H1 (cell line): ENCODE data around the gene DEPDC1. TPM values are rescaled to one million over a fixed set of nuclear protein-coding genes. Genes with fewer than 3 reads are reported as not detected.
"Not testable (repeated sequence)": the region's sequence is repeated elsewhere in the genome, so short reads cannot be mapped to it uniquely, and the experiment has no call there.

Source experiments
- CTCF ChIA-PET: fragments of 300-600 bp; sonication (Branson Sonifier 250); formaldehyde crosslinking; loops from one replicate; lab custom pipeline; 2021; ENCODE audit not compliant: partially characterized antibody; lab: Charles Lee
- POLR2A ChIA-PET: fragments of 300-600 bp; sonication (Branson Sonifier 250); formaldehyde crosslinking; loops from one replicate; lab custom pipeline; 2021; ENCODE audit warnings: inconsistent platforms; ENCODE audit not compliant: partially characterized antibody; lab: Charles Lee
- DNase-seq, 2 experiments: peaks; one replicate each; pipeline versions ENCODE4 v3.0.0 to v3.0.0-alpha.2; 2010 to 2022; ENCODE audit warnings: low spot score in 2 of 2, low read depth in 1 of 2, mixed read lengths in 1 of 2
- FAIRE-seq: peaks from 2 replicates; lab custom pipeline; 2011; peaks lifted over from hg19 to GRCh38; lab: Jason Lieb, UNC
- H2AFZ ChIP-seq: 2 replicates; pipeline ENCODE4 v1.8.1; 2012; ENCODE audit warnings: low read length, inconsistent platforms
- H2AK5ac ChIP-seq: 2 replicates; pipeline ENCODE4 v1.6.1; 2013; ENCODE audit warnings: low read depth, low read length
- H2BK120ac ChIP-seq: replicated peaks from 2 replicates; pipeline ENCODE3; 2013; ENCODE audit warnings: low read depth, low read length, inconsistent platforms
- H2BK12ac ChIP-seq: 2 replicates; pipeline ENCODE4 v1.6.1; 2013; ENCODE audit warnings: low read depth, low read length
- H2BK15ac ChIP-seq: 2 replicates; pipeline ENCODE4 v1.6.1; 2013; ENCODE audit warnings: low read length
- H2BK20ac ChIP-seq: 2 replicates; pipeline ENCODE4 v1.6.1; 2013; ENCODE audit warnings: low read length
- H2BK5ac ChIP-seq: 2 replicates; pipeline ENCODE4 v1.6.1; 2013; ENCODE audit warnings: low read depth, low read length
- H3K14ac ChIP-seq: 2 replicates; pipeline ENCODE4 v1.6.1; 2013; ENCODE audit warnings: inconsistent platforms; ENCODE audit not compliant: insufficient read length
- H3K18ac ChIP-seq: 2 replicates; pipeline ENCODE4 v1.6.1; 2013; ENCODE audit warnings: low read length; ENCODE audit errors: extremely low read depth
- H3K23ac ChIP-seq: 2 replicates; pipeline ENCODE4 v1.6.1; 2013; ENCODE audit warnings: inconsistent platforms; ENCODE audit not compliant: insufficient read length
- H3K23me2 ChIP-seq: 2 replicates; pipeline ENCODE4 v1.6.1; 2013; ENCODE audit warnings: low read depth, low read length
- H3K27ac ChIP-seq: 2 replicates; pipeline ENCODE4 v1.6.1; 2011; ENCODE audit warnings: low read depth, low read length, inconsistent platforms
- H3K27me3 ChIP-seq, 4 experiments: replicated peaks in 1 of 4; 1 replicate in 1 of 4; 2 replicates in 3 of 4; pipeline versions ENCODE4 v1.6.1 to v1.8.1; 2011 to 2013; ENCODE audit warnings: low read length in 3 of 4, mild to moderate bottlenecking in 3 of 4, inconsistent platforms in 2 of 4, mixed read lengths in 2 of 4, moderate library complexity in 1 of 4; ENCODE audit not compliant: control insufficient read depth in 3 of 4, insufficient read depth in 3 of 4; ENCODE audit errors: extremely low read depth in 1 of 4
- H3K36me3 ChIP-seq, 4 experiments: 2 replicates each; pipeline versions ENCODE4 v1.6.1 to v1.8.1; 2011 to 2013; ENCODE audit warnings: mild to moderate bottlenecking in 4 of 4, low read length in 3 of 4, moderate library complexity in 2 of 4, control low read depth in 1 of 4, inconsistent platforms in 1 of 4; ENCODE audit not compliant: insufficient read depth in 4 of 4, control insufficient read depth in 2 of 4
- H3K4ac ChIP-seq: replicated peaks from 2 replicates; pipeline ENCODE3; 2013; ENCODE audit warnings: low read length, low read depth, mixed read lengths, inconsistent platforms; ENCODE audit not compliant: insufficient read length
- H3K4me1 ChIP-seq, 4 experiments: replicated peaks in 1 of 4; 1 replicate in 1 of 4; 2 replicates in 3 of 4; pipeline versions ENCODE4 v1.6.1 to v1.8.1; 2011 to 2013; ENCODE audit warnings: low read length in 3 of 4, inconsistent platforms in 2 of 4, mixed read lengths in 1 of 4; ENCODE audit not compliant: insufficient read depth in 4 of 4, control insufficient read depth in 3 of 4
- H3K4me2 ChIP-seq, 2 experiments: 2 replicates each; pipeline versions ENCODE4 v1.6.1 to v1.8.1; 2011 to 2013; ENCODE audit warnings: low read depth in 2 of 2, low read length in 2 of 2, control low read depth in 1 of 2, inconsistent platforms in 1 of 2, mild to moderate bottlenecking in 1 of 2; ENCODE audit not compliant: insufficient read depth in 1 of 2
- H3K4me3 ChIP-seq, 4 experiments: fragments of 200-600, 300-600 bp in 1 of 4; sonication (generic), shearing (Covaris generic), sonication (Bioruptor Twin) in 1 of 4; 2 replicates each; pipeline versions ENCODE4 v1.5.1 to v1.8.1; 2011 to 2016; ENCODE audit warnings: low read length in 4 of 4, low read depth in 3 of 4, control low read depth in 2 of 4, inconsistent platforms in 2 of 4, mild to moderate bottlenecking in 2 of 4, mixed read lengths in 1 of 4, moderate library complexity in 1 of 4; ENCODE audit not compliant: insufficient read depth in 2 of 4; ENCODE audit errors: extremely low read depth in 1 of 4
- H3K56ac ChIP-seq: replicated peaks from 2 replicates; pipeline ENCODE3; 2013; ENCODE audit warnings: low read depth, mild to moderate bottlenecking, mixed read lengths, low read length, inconsistent platforms; ENCODE audit not compliant: insufficient read length
- H3K79me1 ChIP-seq: 2 replicates; pipeline ENCODE4 v1.6.1; 2013; ENCODE audit warnings: low read depth, low read length, control low read depth
- H3K79me2 ChIP-seq, 2 experiments: 2 replicates each; pipeline versions ENCODE4 v1.6.1 to v1.8.1; 2012 to 2013; ENCODE audit warnings: low read length in 2 of 2, mild to moderate bottlenecking in 2 of 2, inconsistent platforms in 1 of 2; ENCODE audit not compliant: insufficient read depth in 2 of 2, control insufficient read depth in 1 of 2
- H3K9ac ChIP-seq, 4 experiments: replicated peaks in 1 of 4; 1 replicate in 1 of 4; 2 replicates in 3 of 4; pipeline versions ENCODE4 v1.6.1 to v1.8.1; 2011 to 2013; ENCODE audit warnings: low read depth in 3 of 4, low read length in 3 of 4, control low read depth in 2 of 4, mild to moderate bottlenecking in 2 of 4, moderate library complexity in 2 of 4, inconsistent platforms in 1 of 4; ENCODE audit errors: extremely low read depth in 1 of 4
- H3K9me3 ChIP-seq, 2 experiments: 2 replicates each; pipeline versions ENCODE4 v1.6.1 to v1.8.1; 2012 to 2013; ENCODE audit warnings: mild to moderate bottlenecking in 2 of 2, moderate library complexity in 2 of 2, control low read depth in 1 of 2, inconsistent platforms in 1 of 2, low read depth in 1 of 2, low read length in 1 of 2, mixed read lengths in 1 of 2; ENCODE audit not compliant: insufficient read depth in 2 of 2
- H4K20me1 ChIP-seq, 2 experiments: replicated peaks in 1 of 2; 2 replicates each; pipeline versions ENCODE3 to v1.8.1; 2011 to 2013; ENCODE audit warnings: inconsistent platforms in 2 of 2, low read length in 2 of 2, mild to moderate bottlenecking in 1 of 2; ENCODE audit not compliant: insufficient read depth in 2 of 2, control insufficient read depth in 1 of 2
- H4K5ac ChIP-seq: 2 replicates; pipeline ENCODE4 v1.6.1; 2013; ENCODE audit warnings: low read length, low read depth, mixed read lengths, inconsistent platforms; ENCODE audit not compliant: insufficient read length
- H4K8ac ChIP-seq: 2 replicates; pipeline ENCODE4 v1.8.0; 2013; ENCODE audit warnings: mild to moderate bottlenecking, moderate library complexity, low read length, inconsistent platforms; ENCODE audit not compliant: insufficient read depth; ENCODE audit errors: extremely low read depth
- H4K91ac ChIP-seq: replicated peaks from 2 replicates; pipeline ENCODE3; 2013; ENCODE audit warnings: low read length, mixed read lengths, inconsistent platforms; ENCODE audit not compliant: insufficient read length
- JUND ChIP-seq: IDR thresholded peaks from 2 replicates; pipeline ENCODE4 v1.6.1; 2011; ENCODE audit warnings: mild to moderate bottlenecking, improper control_type of control experiment, low read length
- POU5F1 ChIP-seq: IDR thresholded peaks from 2 replicates; pipeline ENCODE4 v1.6.1; 2011; ENCODE audit warnings: low read depth, mild to moderate bottlenecking, low read length, moderate library complexity
- YY1 ChIP-seq: IDR thresholded peaks from 2 replicates; pipeline ENCODE4 v1.6.1; 2011; ENCODE audit warnings: low read depth, mild to moderate bottlenecking, low read length
- WGBS, 2 experiments: shearing (Covaris generic) in 1 of 2; methylation state at CpG; one replicate each; pipeline versions ENCODE4 v1.1.6 to v1.1.7; 2013 to 2015; ENCODE audit warnings: low lambda C conversion rate in 2 of 2, mixed read lengths in 2 of 2, inconsistent platforms in 1 of 2, low coverage in 1 of 2, missing lambda C conversion rate in 1 of 2; ENCODE audit not compliant: insufficient replicate concordance in 2 of 2, insufficient coverage in 1 of 2, insufficient read length in 1 of 2; ENCODE audit errors: extremely low coverage in 1 of 2, missing lambda C conversion rate in 1 of 2; 5-methylcytosine and 5-hydroxymethylcytosine counted together
- polyA plus RNA-seq, 7 experiments: library from polyadenylated mRNA; depleted of rRNA in 3 of 7; stranded (reverse) in 5 of 7; unstranded in 2 of 7; fragments of >200 nt in 5 of 7; fragments of 200-250 nt in 2 of 7; gene quantifications; 1 replicate in 5 of 7; 2 replicates in 1 of 7; 4 replicates in 1 of 7; pipeline versions ENCODE4 v1.2.1 to v1.2.3, GENCODE V29; 2011 to 2013; ENCODE audit warnings: missing spikeins in 2 of 7, mixed read lengths in 2 of 7
- total RNA-seq: library from RNA; stranded (reverse); fragmentation: NEBNext Ultra II Directional; extraction: Animal tissue kit (Norgen Biotek cat#: 25700); gene quantifications from 2 replicates; pipeline ENCODE4 v1.2.1, GENCODE V29; 2021

Gene DEPDC1
- total and polyA plus RNA-seq, 2 of the 8 experiments (the other 6 are each of a cell fraction or from before 2014, with no cell fraction given): 5.5 to 46.5 TPM

GRCh38 chr1:68493193-68493592 is 3.7 kb downstream of the DEPDC1 start (continued):
- TF ChIP-seq YY1 (no peak), JUND (no peak), POU5F1 (no peak)

- H3K23me2 ChIP-seq, H3K4me1 ChIP-seq, H3K9me3 ChIP-seq, H2AK5ac ChIP-seq, H4K20me1 ChIP-seq, H4K91ac ChIP-seq, H3K79me1 ChIP-seq, H3K14ac ChIP-seq, H2BK5ac ChIP-seq, H2BK12ac ChIP-seq, H3K18ac ChIP-seq, DNase-seq, H2BK15ac ChIP-seq, H3K4me2 ChIP-seq, H2BK120ac ChIP-seq, POLR2A ChIA-PET, FAIRE-seq, H3K56ac ChIP-seq, H3K4me3 ChIP-seq, H3K4ac ChIP-seq, H3K27me3 ChIP-seq, H2BK20ac ChIP-seq, H3K23ac ChIP-seq, H3K27ac ChIP-seq, H4K5ac ChIP-seq, H4K8ac ChIP-seq, H3K9ac ChIP-seq, H2AFZ ChIP-seq, CTCF ChIA-PET: not testable (repeated sequence)
- H3K79me2 ChIP-seq: peaks cover 0 to 49% of the 10 kb centered on the region in 2 experiments; a peak in 3 of 4 replicates
- peaks cover 0 to 54% (median 11%) of the 10 kb centered on the region in 4 experiments; a peak in 6 of 8 replicates for H3K36me3 ChIP-seq
- 90% methylated on average over 6 of the region's 6 CpGs; no CpG with 5 or more reads in 1 of the 2 experiments for WGBS, 2 experiments
These were observed 4.6 kb downstream of the DEPDC1 start for GRCh38 chr1:68492255-68492654.
